Progenitor cell of endocrine pancreas (in vitro differentiated cells): Measurements from ENCODE around the gene SYT1. TPM values are rescaled to one million over a fixed set of nuclear protein-coding genes. Genes with fewer than 3 reads are reported as not detected.

Experiments
- DNase-seq: peaks from one replicate; pipeline ENCODE4 v3.0.0; 2021; ENCODE audit warnings: low spot score; ENCODE audit not compliant: unreplicated experiment
- H3K27ac Mint-ChIP-seq: 2 replicates; pipeline ENCODE4 v1.8.0; 2021; ENCODE audit warnings: mild to moderate bottlenecking, moderate library complexity, mixed read lengths
- H3K27me3 Mint-ChIP-seq: 2 replicates; pipeline ENCODE4 v1.8.0; 2021; ENCODE audit warnings: mixed read lengths
- H3K36me3 Mint-ChIP-seq: 2 replicates; pipeline ENCODE4 v1.8.0; 2022; ENCODE audit warnings: mixed read lengths; ENCODE audit not compliant: insufficient read depth
- H3K4me1 Mint-ChIP-seq: 2 replicates; pipeline ENCODE4 v1.8.0; 2021; ENCODE audit warnings: low read depth, mixed read lengths
- H3K4me3 Mint-ChIP-seq: 2 replicates; pipeline ENCODE4 v1.8.0; 2021; ENCODE audit warnings: low read depth, mild to moderate bottlenecking, moderate library complexity, mixed read lengths
- H3K9me3 Mint-ChIP-seq: 2 replicates; pipeline ENCODE4 v1.8.0; 2021; ENCODE audit warnings: low read depth, mixed read lengths
- CTCF ChIP-seq: fragments of 200-600 bp; sonication (generic); IDR thresholded peaks from one replicate; pipeline ENCODE4 v1.5.0; 2021; ENCODE audit warnings: antibody characterized with exemption, mild to moderate bottlenecking; ENCODE audit not compliant: unreplicated experiment
- total RNA-seq: library from RNA; stranded (reverse); gene quantifications from 2 replicates; pipeline ENCODE4 v1.2.1, GENCODE V29; 2021

The SYT1 gene
- total RNA-seq, 1 donor from 2014 or later: 4.3 TPM

- no peak for TF ChIP-seq CTCF
- no peaks in the 10 kb centered on the region for H3K4me1 Mint-ChIP-seq
- peaks cover 3% of the 10 kb centered on the region for H3K9me3 Mint-ChIP-seq
- no peaks in the 10 kb centered on the region for H3K36me3 Mint-ChIP-seq
- no peak overlapping the region for H3K27ac Mint-ChIP-seq
- DNase-seq: no peak
- peak overlapping the region; percentile 93 for H3K4me3 Mint-ChIP-seq
- H3K27me3 Mint-ChIP-seq: no peaks in the 10 kb centered on the region
These were observed 181.4 kb downstream of the SYT1 start for GRCh38 chr12:79046021-79046420.

GRCh38 chr12:79048962-79049361 lies 184.4 kb downstream of the SYT1 start:
- Mint-ChIP-seq H3K9me3 (peaks cover 3% of the 10 kb centered on the region), H3K27me3 (no peaks in the 10 kb centered on the region), H3K4me3 (no peak overlapping the region), H3K4me1 (no peaks in the 10 kb centered on the region), H3K36me3 (no peaks in the 10 kb centered on the region), H3K27ac (no peak overlapping the region)
- no peak for DNase-seq
- TF ChIP-seq CTCF: no peak

- Mint-ChIP-seq H3K9me3 (no peaks in the 10 kb centered on the region), H3K4me1 (no peaks in the 10 kb centered on the region), H3K27me3 (no peaks in the 10 kb centered on the region), H3K27ac (no peak overlapping the region), H3K4me3 (no peak overlapping the region), H3K36me3 (no peaks in the 10 kb centered on the region)
- no peak for TF ChIP-seq CTCF
- no peak for DNase-seq
These were observed 188.8 kb downstream of the SYT1 start for GRCh38 chr12:79053394-79053793.

GRCh38 chr12:79055926-79056674 lies 191.5 kb downstream of the SYT1 start:
- no peak overlapping the region for H3K4me3 Mint-ChIP-seq
- no peak overlapping the region for H3K27ac Mint-ChIP-seq
- no peak for TF ChIP-seq CTCF
- H3K9me3 Mint-ChIP-seq: no peaks in the 10 kb centered on the region
- no peaks in the 10 kb centered on the region for H3K4me1 Mint-ChIP-seq
- DNase-seq: no peak
- H3K27me3 Mint-ChIP-seq: no peaks in the 10 kb centered on the region
- H3K36me3 Mint-ChIP-seq: no peaks in the 10 kb centered on the region

- no peaks in the 10 kb centered on the region for H3K4me1 Mint-ChIP-seq
- H3K9me3 Mint-ChIP-seq: no peaks in the 10 kb centered on the region
- no peak for TF ChIP-seq CTCF
- no peak overlapping the region for H3K27ac Mint-ChIP-seq
- H3K27me3 Mint-ChIP-seq: no peaks in the 10 kb centered on the region
- no peaks in the 10 kb centered on the region for H3K36me3 Mint-ChIP-seq
- H3K4me3 Mint-ChIP-seq: no peak overlapping the region
- DNase-seq: no peak
These were observed 192.2 kb downstream of the SYT1 start for GRCh38 chr12:79056775-79057174.
